SK-N-MC (cell line): ENCODE data around the gene ZBTB33.

Source experiments
- EZH2 ChIP-seq: fragments of 200-600 bp; sonication (generic); IDR thresholded peaks from one replicate; pipeline ENCODE4 v1.6.1; 2017; ENCODE audit warnings: antibody characterized with exemption
- FOXP2 ChIP-seq: optimal IDR thresholded peaks from 2 replicates; pipeline ENCODE3; 2011; ENCODE audit warnings: mild to moderate bottlenecking, moderate library complexity; ENCODE audit not compliant: insufficient read depth; ENCODE audit errors: extremely low read length, control extremely low read depth
- POLR2AphosphoS5 ChIP-seq: IDR thresholded peaks from 2 replicates; pipeline ENCODE4 v1.6.1; 2012; ENCODE audit warnings: mild to moderate bottlenecking, low read depth, low read length, borderline replicate concordance

- TF ChIP-seq EZH2 (no peak), POLR2AphosphoS5 (no peak), FOXP2 (no peak)
These were observed 44.0 kb downstream of the ZBTB33 start for GRCh38 chrX:120294651-120295050.
